AG09309 (cell line): ENCODE measurements around the gene SH3TC2.

ENCODE experiments used
- DNase-seq: peaks from one replicate; pipeline ENCODE4 v3.0.0-alpha.2; 2010; ENCODE audit warnings: low read depth
- H3K4me3 ChIP-seq: 2 replicates; pipeline ENCODE4 v1.5.1; 2011; ENCODE audit warnings: mild to moderate bottlenecking, low read depth, low read length, moderate library complexity; ENCODE audit not compliant: control insufficient read depth
- CTCF ChIP-seq: IDR thresholded peaks from 2 replicates; pipeline ENCODE4 v1.5.1; 2011; ENCODE audit warnings: mild to moderate bottlenecking, low read depth, low read length, inconsistent platforms; ENCODE audit not compliant: insufficient read depth, control insufficient read depth; ENCODE audit errors: missing control alignments

SH3TC2 gene

GRCh38 chr5:149073213-149073612 lies 10.4 kb upstream of the SH3TC2 start:
- no peak overlapping the region for H3K4me3 ChIP-seq
- no peak for TF ChIP-seq CTCF
- DNase-seq = no peak

GRCh38 chr5:149072791-149073190 lies 9.9 kb upstream of the SH3TC2 start:
- H3K4me3 ChIP-seq = no peak overlapping the region
- DNase-seq = no peak
- TF ChIP-seq CTCF = no peak

- TF ChIP-seq CTCF = no peak
- no peak overlapping the region for H3K4me3 ChIP-seq
- no peak for DNase-seq
Measured at GRCh38 chr5:149072376-149072775, 9.5 kb upstream of the SH3TC2 start.

GRCh38 chr5:149071756-149072155 lies 8.9 kb upstream of the SH3TC2 start:
- no peak overlapping the region for H3K4me3 ChIP-seq
- no peak for TF ChIP-seq CTCF
- DNase-seq = no peak

GRCh38 chr5:149071216-149071615 lies 8.4 kb upstream of the SH3TC2 start:
- TF ChIP-seq CTCF = no peak
- no peak overlapping the region for H3K4me3 ChIP-seq
- DNase-seq = no peak

- no peak for DNase-seq
- TF ChIP-seq CTCF = no peak
- no peak overlapping the region for H3K4me3 ChIP-seq
Measured at GRCh38 chr5:149069711-149070110, 6.8 kb upstream of the SH3TC2 start.

- TF ChIP-seq CTCF = no peak
- H3K4me3 ChIP-seq = no peak overlapping the region
- DNase-seq = no peak
Measured at GRCh38 chr5:149063896-149064478, 1.1 kb upstream of the SH3TC2 start.
